Gastrocnemius medialis (tissue), 4 donors: ENCODE results near the gene PARM1. TPM values are rescaled to one million over a fixed set of nuclear protein-coding genes. Genes with fewer than 3 reads are reported as not detected.
A peak's percentile ranks its signal among the peaks of the same experiment; 100 is the strongest.

Experiments used
- ATAC-seq, 2 donors: fragments of 150-250 bp; one replicate each; pipeline ENCODE4 v1.9.1; 2016
- DNase-seq, 2 donors: peaks; one replicate each; pipeline ENCODE4 v3.0.0-alpha.2; 2019
- H3K27ac ChIP-seq, 4 donors: fragments of 200-600 bp; sonication (generic); 1 replicate in 1 of 4; 2 replicates in 3 of 4; pipeline ENCODE4 v1.5.1; 2016 to 2018; ENCODE audit warnings: mild to moderate bottlenecking in 2 of 4, moderate library complexity in 1 of 4
- H3K27me3 ChIP-seq, 3 donors: fragments of 200-600 bp; sonication (generic) in 2 of 3; 1 replicate in 1 of 3; 2 replicates in 2 of 3; pipeline versions ENCODE4 v1.5.1 to v1.6.0; 2016 to 2019; ENCODE audit warnings: mild to moderate bottlenecking in 1 of 3, moderate library complexity in 1 of 3
- H3K36me3 ChIP-seq, 2 donors: fragments of 200-600 bp; sonication (generic) in 1 of 2; one replicate each; pipeline ENCODE4 v1.5.1; 2017 to 2018
- H3K4me1 ChIP-seq, 2 donors: fragments of 200-600 bp; sonication (generic) in 1 of 2; one replicate each; pipeline ENCODE4 v1.5.1; 2016 to 2017; ENCODE audit warnings: mild to moderate bottlenecking in 2 of 2
- H3K4me3 ChIP-seq, 4 donors: fragments of 200-600 bp; sonication (generic) in 3 of 4; 1 replicate in 1 of 4; 2 replicates in 3 of 4; pipeline ENCODE4 v1.5.1; 2016 to 2019; ENCODE audit warnings: mild to moderate bottlenecking in 2 of 4
- H3K9me3 ChIP-seq, 3 donors: fragments of 200-600 bp; sonication (generic) in 2 of 3; 1 replicate in 1 of 3; 2 replicates in 2 of 3; pipeline ENCODE4 v1.5.1; 2016 to 2019
- CTCF ChIP-seq, 5 experiments: fragments of 450-650 bp in 3 of 5; fragments of 200-600 bp in 2 of 5; sonication (generic) in 2 of 5; IDR thresholded peaks in 4 of 5; conservative IDR thresholded peaks in 1 of 5; 1 replicate in 4 of 5; 2 replicates in 1 of 5; pipeline ENCODE4 v1.5.1; 2016 to 2019; ENCODE audit warnings: antibody characterized with exemption in 5 of 5, mild to moderate bottlenecking in 3 of 5, moderate library complexity in 3 of 5
- POLR2A ChIP-seq, 2 donors: fragments of 450-650 bp; IDR thresholded peaks; one replicate each; pipeline ENCODE4 v1.6.1; 2017; ENCODE audit warnings: antibody characterized with exemption in 2 of 2, mild to moderate bottlenecking in 2 of 2, moderate library complexity in 2 of 2
- in situ Hi-C, 4 donors: fragments of 200-750 bp; cut with MboI; loops; one replicate each; pipeline versions ENCODE4 v1.15.0 to v1.8.0; 2017; ENCODE audit warnings: low sequenced_read_pairs in 4 of 4
- intact Hi-C: fragments of 100-400 bp; cut with DNase I; formaldehyde crosslinking; loops from one replicate; pipeline ENCODE4 v1.15.1; 2023; ENCODE audit warnings: low total_unique reads
- total RNA-seq, 4 donors: library from RNA; depleted of rRNA; stranded (reverse); fragments of >200 nt; gene quantifications; one replicate each; pipeline versions ENCODE4 v1.1.0 to v1.2.3, GENCODE V29; 2016

Gene PARM1
- 10 to 100 TPM in 2 of 4 donors, 1 to 10 TPM in 2; 9.3 to 13.1 (median 10.3) TPM for total RNA-seq

- in situ Hi-C loops, result loop anchor here (10.0 to 25.0 kb wide), 3 partner anchors 179 to 554 kb away; no protein-coding TSS in a partner anchor
These were observed at the start of gene PARM1 for GRCh38 chr4:74932832-74933561. PARM1 (plus strand) TSS chr4:74933116; CDS start chr4:74933328, 212 bp downstream.

GRCh38 chr4:74884266-74884665 lies 48.6 kb upstream of the PARM1 start:
- H3K36me3 ChIP-seq, result no peaks in the 10 kb centered on the region
- ATAC-seq (no peak), DNase-seq (no peak)
- no peaks in the 10 kb centered on the region for H3K27me3 ChIP-seq
- intact Hi-C loops (no loop called here), in situ Hi-C loops (no loop called here)
- TF ChIP-seq CTCF (IDR thresholded peaks at IDR 0.05 in 4 of 5, conservative IDR thresholded peaks at IDR 0.05 in 1 of 5) (no peak), POLR2A (IDR thresholded peaks at IDR 0.05) (no peak)
- no peaks in the 10 kb centered on the region for H3K4me1 ChIP-seq
- no peaks in the 10 kb centered on the region for H3K9me3 ChIP-seq
- no peak overlapping the region for H3K4me3 ChIP-seq
- no peak overlapping the region for H3K27ac ChIP-seq

More at GRCh38 chr4:74932832-74933561, at the start of gene PARM1:
- Histone ChIP-seq H3K27me3 (no peaks in the 10 kb centered on the region), H3K4me3 (peak within 1 kb of the TSS; percentile 67 to 83 (median 78)), H3K9me3 (no peaks in the 10 kb centered on the region), H3K36me3 (no peaks in the 10 kb centered on the region), H3K4me1 (no peaks in the 10 kb centered on the region), H3K27ac (peak within 1 kb of the TSS; percentile 71 to 83 (median 78))
- intact Hi-C loops, result loop anchor here (1.0 to 10.0 kb wide), 5 partner anchors 38 to 582 kb away; partner anchors contain the start of genes RCHY1 and THAP6
- TF ChIP-seq POLR2A (IDR thresholded peaks at IDR 0.05) (peak; percentile 65 to 86), CTCF (IDR thresholded peaks at IDR 0.05 in 4 of 5, conservative IDR thresholded peaks at IDR 0.05 in 1 of 5) (peak; percentile 81 to 86 (median 84))
- DNase-seq (peak; percentile 78 to 85), ATAC-seq (peak; percentile 80 to 81)

- TF ChIP-seq POLR2A (IDR thresholded peaks at IDR 0.05), result no peak
- TF ChIP-seq CTCF (IDR thresholded peaks at IDR 0.05 in 4 of 5, conservative IDR thresholded peaks at IDR 0.05 in 1 of 5), result no peak
- H3K9me3 ChIP-seq, result no peaks in the 10 kb centered on the region
- peak in 1 of 2 donors; percentile 11 for DNase-seq
- no peak for ATAC-seq
- H3K4me1 ChIP-seq, result no peaks in the 10 kb centered on the region
- H3K36me3 ChIP-seq, result no peaks in the 10 kb centered on the region
- no peaks in the 10 kb centered on the region for H3K27me3 ChIP-seq
- in situ Hi-C loops, result no loop called here
- H3K4me3 ChIP-seq, result no peak overlapping the region
- no peak overlapping the region for H3K27ac ChIP-seq
- intact Hi-C loops, result no loop called here
These were observed 46.4 kb upstream of the PARM1 start for GRCh38 chr4:74886484-74886883.

GRCh38 chr4:74890341-74890740 lies 42.6 kb upstream of the PARM1 start:
- Histone ChIP-seq H3K27ac (no peak overlapping the region), H3K4me1 (no peaks in the 10 kb centered on the region), H3K27me3 (no peaks in the 10 kb centered on the region), H3K4me3 (no peak overlapping the region), H3K9me3 (no peaks in the 10 kb centered on the region), H3K36me3 (no peaks in the 10 kb centered on the region)
- DNase-seq (no peak), ATAC-seq (no peak)
- in situ Hi-C loops, result no loop called here
- TF ChIP-seq POLR2A (IDR thresholded peaks at IDR 0.05), result no peak
- no peak for TF ChIP-seq CTCF (IDR thresholded peaks at IDR 0.05 in 4 of 5, conservative IDR thresholded peaks at IDR 0.05 in 1 of 5)
- intact Hi-C loops, result no loop called here
